Progenitor cell of endocrine pancreas (in vitro differentiated cells): ENCODE data around the gene CCL22. TPM values are rescaled to one million over a fixed set of nuclear protein-coding genes. Genes with fewer than 3 reads are reported as not detected.

ENCODE experiments used
- DNase-seq: peaks from one replicate; pipeline ENCODE4 v3.0.0; 2021; ENCODE audit warnings: low spot score; ENCODE audit not compliant: unreplicated experiment
- H3K27ac Mint-ChIP-seq: 2 replicates; pipeline ENCODE4 v1.8.0; 2021; ENCODE audit warnings: mild to moderate bottlenecking, moderate library complexity, mixed read lengths
- H3K27me3 Mint-ChIP-seq: 2 replicates; pipeline ENCODE4 v1.8.0; 2021; ENCODE audit warnings: mixed read lengths
- H3K36me3 Mint-ChIP-seq: 2 replicates; pipeline ENCODE4 v1.8.0; 2022; ENCODE audit warnings: mixed read lengths; ENCODE audit not compliant: insufficient read depth
- H3K4me1 Mint-ChIP-seq: 2 replicates; pipeline ENCODE4 v1.8.0; 2021; ENCODE audit warnings: low read depth, mixed read lengths
- H3K4me3 Mint-ChIP-seq: 2 replicates; pipeline ENCODE4 v1.8.0; 2021; ENCODE audit warnings: low read depth, mild to moderate bottlenecking, moderate library complexity, mixed read lengths
- H3K9me3 Mint-ChIP-seq: 2 replicates; pipeline ENCODE4 v1.8.0; 2021; ENCODE audit warnings: low read depth, mixed read lengths
- total RNA-seq: library from RNA; stranded (reverse); gene quantifications from 2 replicates; pipeline ENCODE4 v1.2.1, GENCODE V29; 2021
- TF ChIP-seq, protein P1 (sequence below): fragments of 200-600 bp; sonication (generic); IDR thresholded peaks from one replicate; pipeline ENCODE4 v1.5.0; 2021; ENCODE audit warnings: antibody characterized with exemption, mild to moderate bottlenecking; ENCODE audit not compliant: unreplicated experiment

The CCL22 gene
- total RNA-seq, 1 donor from 2014 or later = not detected

- H3K27me3 Mint-ChIP-seq = peaks cover 14% of the 10 kb centered on the region
- no peak for DNase-seq
- H3K4me3 Mint-ChIP-seq = no peak overlapping the region
- no peaks in the 10 kb centered on the region for H3K9me3 Mint-ChIP-seq
- no peak overlapping the region for H3K27ac Mint-ChIP-seq
- H3K36me3 Mint-ChIP-seq = no peaks in the 10 kb centered on the region
- TF ChIP-seq, protein P1, sequence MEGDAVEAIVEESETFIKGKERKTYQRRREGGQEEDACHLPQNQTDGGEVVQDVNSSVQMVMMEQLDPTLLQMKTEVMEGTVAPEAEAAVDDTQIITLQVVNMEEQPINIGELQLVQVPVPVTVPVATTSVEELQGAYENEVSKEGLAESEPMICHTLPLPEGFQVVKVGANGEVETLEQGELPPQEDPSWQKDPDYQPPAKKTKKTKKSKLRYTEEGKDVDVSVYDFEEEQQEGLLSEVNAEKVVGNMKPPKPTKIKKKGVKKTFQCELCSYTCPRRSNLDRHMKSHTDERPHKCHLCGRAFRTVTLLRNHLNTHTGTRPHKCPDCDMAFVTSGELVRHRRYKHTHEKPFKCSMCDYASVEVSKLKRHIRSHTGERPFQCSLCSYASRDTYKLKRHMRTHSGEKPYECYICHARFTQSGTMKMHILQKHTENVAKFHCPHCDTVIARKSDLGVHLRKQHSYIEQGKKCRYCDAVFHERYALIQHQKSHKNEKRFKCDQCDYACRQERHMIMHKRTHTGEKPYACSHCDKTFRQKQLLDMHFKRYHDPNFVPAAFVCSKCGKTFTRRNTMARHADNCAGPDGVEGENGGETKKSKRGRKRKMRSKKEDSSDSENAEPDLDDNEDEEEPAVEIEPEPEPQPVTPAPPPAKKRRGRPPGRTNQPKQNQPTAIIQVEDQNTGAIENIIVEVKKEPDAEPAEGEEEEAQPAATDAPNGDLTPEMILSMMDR = no peak
- H3K4me1 Mint-ChIP-seq = peaks cover 6% of the 10 kb centered on the region
These were observed 54.0 kb downstream of the CCL22 start for GRCh38 chr16:57412584-57412983.

DNA sequence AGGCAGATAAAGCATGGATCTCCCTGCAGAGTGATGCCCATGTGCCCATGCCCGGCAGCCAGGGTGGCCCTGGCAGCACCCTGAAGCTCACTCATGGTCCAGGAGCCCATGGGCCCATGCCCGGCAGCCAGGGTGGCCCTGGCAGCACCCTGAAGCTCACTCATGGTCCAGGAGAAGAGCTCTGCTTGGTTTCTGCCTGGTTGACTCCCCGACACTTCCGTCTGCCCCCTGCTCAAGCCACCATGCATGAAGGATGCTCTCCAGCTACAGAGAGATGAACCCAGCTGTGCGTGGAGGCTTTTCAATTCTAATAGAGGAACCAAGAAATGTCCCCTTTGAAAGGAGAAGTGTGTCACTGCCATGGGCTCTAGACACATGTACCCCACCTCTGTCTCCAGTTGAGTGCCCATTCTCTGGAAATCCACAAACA, 54.7 kb downstream of the CCL22 start:
- Mint-ChIP-seq H3K9me3 (no peaks in the 10 kb centered on the region), H3K4me1 (peaks cover 8% of the 10 kb centered on the region), H3K27me3 (peaks cover 14% of the 10 kb centered on the region), H3K4me3 (no peak overlapping the region), H3K36me3 (no peaks in the 10 kb centered on the region), H3K27ac (no peak overlapping the region)
- no peak for DNase-seq
- TF ChIP-seq, protein P1 = no peak

- Mint-ChIP-seq H3K27ac (no peak overlapping the region), H3K27me3 (peaks cover 14% of the 10 kb centered on the region), H3K36me3 (no peaks in the 10 kb centered on the region), H3K4me3 (no peak overlapping the region), H3K9me3 (no peaks in the 10 kb centered on the region), H3K4me1 (peaks cover 11% of the 10 kb centered on the region)
- DNase-seq = no peak
- TF ChIP-seq, protein P1 = no peak
These were observed 55.1 kb downstream of the CCL22 start for GRCh38 chr16:57413733-57414132.

Other genes starting within 250 kb of the CCL22 start
- 101 and 115 TPM in 2 replicates for gene PSME3IP1, start 172.7 kb upstream of the CCL22 start, total RNA-seq
- gene RSPRY1, start 172.5 kb upstream of the CCL22 start, total RNA-seq = 57.4 and 63.7 TPM in 2 replicates
- 40.7 and 43.0 TPM in 2 replicates for gene ARL2BP, start 113.5 kb upstream of the CCL22 start, total RNA-seq
- gene PLLP, start 74.1 kb upstream of the CCL22 start, total RNA-seq = 1.6 and 2.9 TPM in 2 replicates
- gene CX3CL1, start 13.7 kb downstream of the CCL22 start, total RNA-seq = 0.53 and 0.74 TPM in 2 replicates
- gene CCL17, start 46.0 kb downstream of the CCL22 start, total RNA-seq = not detected in 2 replicates
- 79.3 and 83.3 TPM in 2 replicates for gene CIAPIN1, start 88.6 kb downstream of the CCL22 start, total RNA-seq
- gene COQ9, start 88.7 kb downstream of the CCL22 start, total RNA-seq = 70.2 and 74.5 TPM in 2 replicates
- gene POLR2C, start 103.9 kb downstream of the CCL22 start, total RNA-seq = 68.5 and 69.6 TPM in 2 replicates
- gene DOK4, start 127.7 kb downstream of the CCL22 start, total RNA-seq = 35.0 and 38.6 TPM in 2 replicates
- gene CCDC102A, start 177.8 kb downstream of the CCL22 start, total RNA-seq = 15.6 and 16.9 TPM in 2 replicates
- 1.6 and 1.9 TPM in 2 replicates for gene ADGRG5, start 183.9 kb downstream of the CCL22 start, total RNA-seq